Measurements from ENCODE around the gene ORC3. TPM values are rescaled to one million over a fixed set of nuclear protein-coding genes. Genes with fewer than 3 reads are reported as not detected.
"Not testable (repeated sequence)": the region's sequence is repeated elsewhere in the genome, so short reads cannot be mapped to it uniquely, and the experiment has no call there.

Gene ORC3
- total RNA-seq, 6 donors from 2014 or later, result 10.3 to 27.2 (median 17.2) TPM

- 0% methylated on average over 50 to 75 of the region's 88 CpGs for WGBS, 2 donors
- TF ChIP-seq POLR2AphosphoS5 (IDR thresholded peaks at IDR 0.05), result peak; percentile 96 to 98
- peak; percentile 60 to 99 (median 94) for TF ChIP-seq POLR2A (IDR thresholded peaks at IDR 0.05)
- no peak for TF ChIP-seq CTCF (IDR thresholded peaks at IDR 0.05)
- peak in 1 of 4 donors; percentile 1 for TF ChIP-seq EP300 (IDR thresholded peaks at IDR 0.05)
Observed at GRCh38 chr6:87701676-87702588, 112.0 kb downstream of the ORC3 start, which contains the start of gene AKIRIN2. Gene AKIRIN2, minus strand, starts transcription at chr6:87702233. Its CDS starts 549 bp downstream, at chr6:87701684.

GRCh38 chr6:87702589-87702945, 112.6 kb downstream of the ORC3 start:
- no peak for DNase-seq
- peak in 1 of 2 donors; percentile 21 for ATAC-seq (ENCODE audit: low FRiP score in 2 of 2)
- no peak for TF ChIP-seq CTCF (IDR thresholded peaks at IDR 0.05)
- TF ChIP-seq EP300 (IDR thresholded peaks at IDR 0.05), result peak in 1 of 4 donors; percentile 8
- Histone ChIP-seq H3K27ac (peak overlapping the region; percentile 98 to 100 (median 99)), H3K36me3 (no peaks in the 10 kb centered on the region), H3K27me3 (no peaks in the 10 kb centered on the region), H3K9me3 (no peaks in the 10 kb centered on the region), H3K4me3 (peak overlapping the region; percentile 33 to 90 (median 67)), H3K4me1 (peaks cover 9 to 25% (median 15%) of the 10 kb centered on the region in 4 donors)
- WGBS, 2 donors, result 3% methylated on average over 7 of the region's 7 CpGs

More at GRCh38 chr6:87701676-87702588, 112.0 kb downstream of the ORC3 start, which contains the start of gene AKIRIN2:
- ATAC-seq (ENCODE audit: low FRiP score in 2 of 2), result peak; percentile 95 to 97
- H3K27ac ChIP-seq, result peak within 1 kb of the TSS; percentile 98 to 100 (median 99)
- no peaks in the 10 kb centered on the region for H3K27me3 ChIP-seq
- DNase-seq, result peak; percentile 97
- peak within 1 kb of the TSS; percentile 59 to 95 (median 82) for H3K4me3 ChIP-seq
- no peaks in the 10 kb centered on the region for H3K9me3 ChIP-seq
- peaks cover 15 to 31% (median 21%) of the 10 kb centered on the region in 4 donors for H3K4me1 ChIP-seq
- no peaks in the 10 kb centered on the region for H3K36me3 ChIP-seq

GRCh38 chr6:87703039-87703438, 113.1 kb downstream of the ORC3 start:
- H3K27me3 ChIP-seq; H3K9me3 ChIP-seq; ATAC-seq (ENCODE audit: low FRiP score in 2 of 2); H3K36me3 ChIP-seq: not testable (repeated sequence)
- peak in 1 of 2 donors; percentile 34 for DNase-seq
- peak overlapping the region in 3 of 4 donors; percentile 59 to 90 (median 75) for H3K4me3 ChIP-seq
- peaks cover 4 to 20% (median 10%) of the 10 kb centered on the region in 4 donors for H3K4me1 ChIP-seq
- 87 to 89% methylated on average over 19 of the region's 19 CpGs for WGBS, 2 donors
- peak overlapping the region; percentile 98 to 100 (median 99) for H3K27ac ChIP-seq

- no peaks in the 10 kb centered on the region for H3K36me3 ChIP-seq
- ATAC-seq (ENCODE audit: low FRiP score in 2 of 2) (no peak), DNase-seq (no peak)
- H3K27me3 ChIP-seq, result no peaks in the 10 kb centered on the region
- H3K9me3 ChIP-seq, result no peaks in the 10 kb centered on the region
- H3K4me3 ChIP-seq, result no peak overlapping the region
- no peak overlapping the region for H3K27ac ChIP-seq
- TF ChIP-seq CTCF (IDR thresholded peaks at IDR 0.05), result no peak
- TF ChIP-seq EP300 (IDR thresholded peaks at IDR 0.05), result no peak
- WGBS, 2 donors, result 81 to 89% methylated on average over 3 to 4 of the region's 4 CpGs
- H3K4me1 ChIP-seq, result peaks cover 0 to 7% (median 5%) of the 10 kb centered on the region in 4 donors
Observed at GRCh38 chr6:87705070-87705691, 115.2 kb downstream of the ORC3 start.

GRCh38 chr6:87706187-87706966, 116.4 kb downstream of the ORC3 start:
- no peak for DNase-seq
- peaks cover 0 to 7% (median 5%) of the 10 kb centered on the region in 4 donors for H3K4me1 ChIP-seq
- ATAC-seq (ENCODE audit: low FRiP score in 2 of 2), result no peak
- H3K4me3 ChIP-seq, result no peak overlapping the region
- TF ChIP-seq POLR2AphosphoS5 (IDR thresholded peaks at IDR 0.05) (no peak), POLR2A (IDR thresholded peaks at IDR 0.05) (no peak), CTCF (IDR thresholded peaks at IDR 0.05) (no peak), EP300 (IDR thresholded peaks at IDR 0.05) (no peak)
- 80 to 82% methylated on average over 3 of the region's 3 CpGs for WGBS, 2 donors
- no peaks in the 10 kb centered on the region for H3K27me3 ChIP-seq
- H3K9me3 ChIP-seq, result no peaks in the 10 kb centered on the region
- no peak overlapping the region for H3K27ac ChIP-seq
- H3K36me3 ChIP-seq, result no peaks in the 10 kb centered on the region

- not testable (repeated sequence) for H3K4me1 ChIP-seq; H3K27ac ChIP-seq; H3K36me3 ChIP-seq; H3K9me3 ChIP-seq; H3K27me3 ChIP-seq; H3K4me3 ChIP-seq; DNase-seq; ATAC-seq (ENCODE audit: low FRiP score in 2 of 2)
- 64 to 67% methylated on average over 6 to 7 of the region's 7 CpGs for WGBS, 2 donors
Observed at GRCh38 chr6:87708581-87709427, 118.9 kb downstream of the ORC3 start.

Data from upper lobe of left lung (tissue), 6 donors.